ENCODE data around the gene FAM171A1.

Gene FAM171A1

DNA sequence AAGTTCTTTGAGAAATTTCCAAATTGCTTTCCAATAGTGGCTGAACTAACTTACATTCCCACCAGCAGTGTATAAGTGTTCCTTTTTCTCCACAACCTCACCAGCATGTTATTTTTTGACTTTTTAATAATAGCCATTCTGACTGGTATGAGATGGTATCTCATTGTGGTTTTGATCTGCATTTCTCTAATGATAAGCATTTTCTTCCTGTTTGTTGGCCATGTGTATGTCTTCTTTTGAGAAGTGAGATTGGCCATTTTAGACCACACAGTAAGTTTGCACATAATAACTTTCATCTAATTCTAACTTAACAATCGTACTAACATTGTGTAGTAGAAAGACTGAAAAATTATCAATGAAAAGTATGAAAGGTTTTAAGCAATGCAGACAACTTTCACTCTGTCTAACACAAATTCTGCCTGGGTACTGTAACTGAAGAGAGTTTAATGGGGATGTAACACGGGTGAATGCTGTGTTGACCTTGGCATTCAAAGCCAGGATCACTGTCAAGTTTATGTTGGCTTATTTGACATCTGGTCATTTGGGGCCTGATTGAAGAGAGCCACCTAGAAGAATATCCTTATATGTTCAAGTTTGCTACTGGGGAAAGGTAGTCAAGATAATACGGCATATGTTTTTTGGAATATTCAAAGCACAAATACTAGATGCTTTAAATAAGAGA is 50.4 kb downstream of the FAM171A1 start:
- no peak overlapping the region for H3K4me3 ChIP-seq (replicated peaks; ENCODE audit: low read depth, low read length)
- TF ChIP-seq, protein P1, sequence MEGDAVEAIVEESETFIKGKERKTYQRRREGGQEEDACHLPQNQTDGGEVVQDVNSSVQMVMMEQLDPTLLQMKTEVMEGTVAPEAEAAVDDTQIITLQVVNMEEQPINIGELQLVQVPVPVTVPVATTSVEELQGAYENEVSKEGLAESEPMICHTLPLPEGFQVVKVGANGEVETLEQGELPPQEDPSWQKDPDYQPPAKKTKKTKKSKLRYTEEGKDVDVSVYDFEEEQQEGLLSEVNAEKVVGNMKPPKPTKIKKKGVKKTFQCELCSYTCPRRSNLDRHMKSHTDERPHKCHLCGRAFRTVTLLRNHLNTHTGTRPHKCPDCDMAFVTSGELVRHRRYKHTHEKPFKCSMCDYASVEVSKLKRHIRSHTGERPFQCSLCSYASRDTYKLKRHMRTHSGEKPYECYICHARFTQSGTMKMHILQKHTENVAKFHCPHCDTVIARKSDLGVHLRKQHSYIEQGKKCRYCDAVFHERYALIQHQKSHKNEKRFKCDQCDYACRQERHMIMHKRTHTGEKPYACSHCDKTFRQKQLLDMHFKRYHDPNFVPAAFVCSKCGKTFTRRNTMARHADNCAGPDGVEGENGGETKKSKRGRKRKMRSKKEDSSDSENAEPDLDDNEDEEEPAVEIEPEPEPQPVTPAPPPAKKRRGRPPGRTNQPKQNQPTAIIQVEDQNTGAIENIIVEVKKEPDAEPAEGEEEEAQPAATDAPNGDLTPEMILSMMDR (IDR thresholded peaks at IDR 0.05; ENCODE audit: low read depth, low read length, missing control alignments): no peak
- DNase-seq (ENCODE audit: extremely low read depth, low read depth): no peak

DNA sequence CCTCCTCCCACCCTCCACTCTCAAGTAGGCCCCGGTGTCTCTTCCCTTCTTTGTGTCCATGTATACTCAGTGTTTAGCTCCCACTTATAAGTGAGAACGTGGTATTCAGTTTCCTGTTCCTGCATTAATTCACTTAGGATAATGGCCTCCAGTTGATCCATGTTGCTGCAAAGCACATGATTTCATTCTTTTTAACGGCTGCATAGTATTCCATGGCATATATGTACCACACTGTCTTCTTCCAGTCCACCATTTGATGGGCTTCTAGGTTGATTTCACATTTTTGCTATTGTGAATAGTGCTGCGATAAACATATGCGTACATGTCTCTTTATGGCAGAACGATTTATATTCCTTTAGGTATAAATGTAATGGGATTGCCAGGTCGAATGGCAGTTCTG is 51.0 kb downstream of the FAM171A1 start:
- TF ChIP-seq, protein P1 (IDR thresholded peaks at IDR 0.05; ENCODE audit: low read depth, low read length, missing control alignments): no peak
- DNase-seq (ENCODE audit: extremely low read depth, low read depth): no peak
- no peak overlapping the region for H3K4me3 ChIP-seq (replicated peaks; ENCODE audit: low read depth, low read length)

DNA sequence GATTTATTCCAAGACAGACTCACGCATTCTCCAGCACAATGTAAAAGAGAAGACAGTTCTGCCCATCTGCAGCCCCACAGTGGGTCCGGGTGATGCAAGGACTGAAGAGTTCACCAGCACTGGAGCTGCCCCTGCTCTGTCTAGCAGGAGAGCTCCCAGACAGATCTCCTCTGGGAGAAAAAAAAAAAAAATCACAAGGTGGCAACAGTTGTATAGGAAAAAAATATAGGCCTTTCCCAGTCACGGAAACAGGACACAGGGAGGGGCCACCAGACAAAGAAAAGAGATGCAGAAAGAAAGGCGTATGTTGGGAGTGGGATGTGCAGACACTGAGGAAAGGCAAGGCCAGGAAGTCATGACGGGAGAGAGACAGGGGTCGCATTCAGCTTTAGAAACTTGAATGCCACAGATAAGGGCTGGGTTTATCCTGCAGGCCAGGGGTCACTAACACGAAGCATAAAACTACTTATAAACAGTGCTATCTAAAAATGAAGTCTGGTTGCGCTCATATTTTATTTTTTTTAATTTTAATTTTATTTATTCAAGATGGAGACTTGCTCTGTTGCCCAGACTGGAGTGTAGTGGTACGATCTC is 54.1 kb downstream of the FAM171A1 start:
- no peak for DNase-seq (ENCODE audit: extremely low read depth, low read depth)
- H3K4me3 ChIP-seq (replicated peaks; ENCODE audit: low read depth, low read length): no peak overlapping the region
- TF ChIP-seq, protein P1 (IDR thresholded peaks at IDR 0.05; ENCODE audit: low read depth, low read length, missing control alignments): no peak

DNA sequence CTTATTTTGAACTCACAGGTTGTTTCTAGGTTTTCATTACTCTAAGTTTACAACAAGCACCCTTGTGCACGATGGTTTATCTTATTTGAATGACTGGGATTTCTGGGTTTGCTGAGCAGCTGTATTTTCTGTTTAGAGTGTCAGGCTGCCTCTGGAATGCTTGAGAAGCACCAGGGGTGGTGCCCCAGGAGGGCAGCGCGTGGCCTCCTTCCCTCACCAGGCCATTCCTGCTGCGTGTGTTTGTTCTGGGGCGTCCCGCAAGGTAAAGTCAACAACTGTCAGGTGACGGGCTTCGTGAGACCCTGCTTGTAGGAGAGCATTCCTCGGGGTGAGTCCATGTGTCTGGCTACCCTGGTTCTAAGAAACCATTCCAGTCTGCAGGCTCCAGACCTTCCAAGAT is 54.9 kb downstream of the FAM171A1 start:
- no peak for DNase-seq (ENCODE audit: extremely low read depth, low read depth)
- TF ChIP-seq, protein P1 (IDR thresholded peaks at IDR 0.05; ENCODE audit: low read depth, low read length, missing control alignments): no peak
- no peak overlapping the region for H3K4me3 ChIP-seq (replicated peaks; ENCODE audit: low read depth, low read length)

DNA sequence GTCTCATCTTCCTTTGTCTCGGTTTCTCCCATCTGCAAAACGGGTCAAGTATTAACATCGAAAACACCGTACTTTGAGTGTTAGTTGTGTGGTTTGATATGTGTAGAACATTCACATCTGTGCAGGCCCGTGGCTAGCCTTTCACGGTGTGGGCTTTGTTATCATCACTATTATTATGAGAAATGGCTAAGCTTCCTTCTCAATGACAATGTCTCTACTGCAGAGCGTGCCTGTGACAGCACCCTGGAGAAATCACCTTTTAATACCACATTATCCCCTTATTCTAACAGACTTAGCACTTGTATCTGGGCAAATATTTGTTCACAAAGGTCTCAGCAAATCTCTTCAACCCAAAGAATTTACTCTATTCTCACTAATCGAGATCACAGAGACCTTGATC is 55.8 kb downstream of the FAM171A1 start:
- no peak for DNase-seq (ENCODE audit: extremely low read depth, low read depth)
- TF ChIP-seq, protein P1 (IDR thresholded peaks at IDR 0.05; ENCODE audit: low read depth, low read length, missing control alignments): no peak
- H3K4me3 ChIP-seq (replicated peaks; ENCODE audit: low read depth, low read length): no peak overlapping the region

DNA sequence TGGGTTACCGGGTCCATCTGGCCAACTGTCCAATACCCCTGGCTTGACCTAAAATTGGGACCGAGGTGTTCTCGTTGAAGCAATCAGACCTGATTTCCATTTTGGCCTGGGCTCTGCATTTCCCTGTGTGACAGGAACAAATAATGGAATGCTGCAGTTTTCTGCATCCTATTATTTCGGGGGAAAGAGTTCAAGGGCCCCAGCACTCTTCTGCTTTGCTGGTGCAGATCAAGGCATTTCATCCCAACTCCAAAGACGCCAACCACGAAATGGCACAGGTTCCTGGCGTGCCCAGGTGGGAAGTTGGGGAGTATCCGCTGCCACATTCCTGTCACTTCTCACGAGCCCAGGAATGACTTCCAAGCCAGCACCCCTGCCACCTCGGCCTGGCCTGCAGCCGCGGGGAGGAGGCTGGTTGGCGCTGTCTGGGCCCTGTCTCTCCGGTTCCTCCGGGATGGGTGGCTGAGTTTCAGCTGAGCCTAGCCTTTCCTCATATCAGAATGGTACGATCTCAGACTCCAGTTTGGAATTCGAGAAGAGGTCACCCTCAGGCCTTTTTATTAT is 56.5 kb downstream of the FAM171A1 start:
- TF ChIP-seq, protein P1 (IDR thresholded peaks at IDR 0.05; ENCODE audit: low read depth, low read length, missing control alignments): no peak
- no peak for DNase-seq (ENCODE audit: extremely low read depth, low read depth)
- H3K4me3 ChIP-seq (replicated peaks; ENCODE audit: low read depth, low read length): no peak overlapping the region
